ENCODE data around the gene OSBP2.
A peak's percentile ranks its signal among the peaks of the same experiment; 100 is the strongest.

Gene OSBP2

DNA sequence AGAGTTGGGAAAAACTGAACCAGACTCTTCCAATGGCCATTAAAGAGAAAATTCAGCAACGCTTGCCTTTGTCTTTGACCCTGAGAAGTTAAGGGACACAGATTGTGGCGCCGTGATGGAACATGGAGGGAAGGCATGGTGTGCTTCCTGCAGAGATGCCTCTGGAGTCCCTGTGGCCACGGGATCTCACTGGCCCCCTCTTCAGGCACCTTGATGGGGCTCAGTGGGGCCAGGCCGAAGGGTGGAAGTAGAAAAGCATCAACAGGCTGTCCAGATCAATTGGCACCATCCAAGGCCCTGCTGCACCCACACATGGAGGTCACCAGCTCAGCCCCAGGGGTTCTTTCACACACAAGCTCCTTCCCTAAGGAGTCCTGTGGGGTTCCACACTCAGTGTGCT is 231.0 kb downstream of the OSBP2 start:
- no peak for DNase-seq (ENCODE audit: low read depth in 1 of 2, low spot score in 1 of 2)

DNA sequence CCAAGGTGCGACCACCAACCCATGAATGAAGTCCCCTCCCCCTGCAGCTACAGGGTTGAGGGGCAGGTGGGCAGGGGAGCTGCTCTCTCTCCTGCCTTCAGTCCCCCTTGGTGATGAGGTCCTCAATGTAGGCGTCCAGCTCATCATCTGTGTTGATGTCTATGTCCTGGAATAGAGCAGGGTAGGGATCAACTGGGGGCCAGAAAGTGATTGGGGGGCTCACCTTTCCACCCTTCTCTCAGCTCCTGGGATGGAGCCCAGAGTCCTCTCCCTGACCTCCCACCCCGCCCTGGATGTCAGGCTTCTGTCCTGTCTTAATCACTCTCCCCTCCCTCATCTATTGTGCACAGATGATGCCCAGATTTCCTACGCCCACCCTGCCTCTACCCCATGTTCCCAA is 232.0 kb downstream of the OSBP2 start:
- no peak for DNase-seq (ENCODE audit: low read depth in 1 of 2, low spot score in 1 of 2)

- DNase-seq (ENCODE audit: low read depth in 1 of 2, low spot score in 1 of 2), result no peak
These were observed 233.1 kb downstream of the OSBP2 start for GRCh38 chr22:30927806-30928205.

GRCh38 chr22:30928401-30928800 is 233.7 kb downstream of the OSBP2 start:
- no peak for DNase-seq (ENCODE audit: low read depth in 1 of 2, low spot score in 1 of 2)

DNA sequence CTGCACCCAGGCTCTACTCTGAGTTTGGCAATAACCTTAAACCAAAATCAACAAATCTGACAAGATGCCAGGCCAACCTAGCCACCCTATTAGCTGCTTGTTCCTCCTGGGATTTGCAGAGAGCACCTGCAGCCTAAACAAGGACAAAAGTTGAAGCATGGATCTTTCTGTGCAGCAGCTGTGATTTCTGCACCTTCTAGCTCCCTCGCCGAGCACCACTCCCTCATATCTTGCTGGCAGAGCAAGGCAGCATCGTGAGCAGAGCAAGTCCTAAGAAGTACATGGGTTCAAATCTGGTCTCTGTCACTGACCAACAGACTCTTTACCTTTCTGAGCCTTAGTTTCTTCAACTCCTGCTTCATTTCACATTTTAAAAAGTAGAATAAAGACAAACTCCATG is 235.6 kb downstream of the OSBP2 start:
- no peak for DNase-seq (ENCODE audit: low read depth in 1 of 2, low spot score in 1 of 2)

GRCh38 chr22:30931541-30932300 is 237.0 kb downstream of the OSBP2 start:
- DNase-seq (ENCODE audit: low read depth in 1 of 2, low spot score in 1 of 2), result no peak

GRCh38 chr22:30932661-30933060 is 238.0 kb downstream of the OSBP2 start:
- no peak for DNase-seq (ENCODE audit: low read depth in 1 of 2, low spot score in 1 of 2)

- no peak for DNase-seq (ENCODE audit: low read depth in 1 of 2, low spot score in 1 of 2)
These were observed 238.8 kb downstream of the OSBP2 start for GRCh38 chr22:30933457-30933856.

GRCh38 chr22:30934053-30934452 is 239.4 kb downstream of the OSBP2 start:
- no peak for DNase-seq (ENCODE audit: low read depth in 1 of 2, low spot score in 1 of 2)

GRCh38 chr22:30940685-30941362 is 246.2 kb downstream of the OSBP2 start:
- DNase-seq (ENCODE audit: low read depth in 1 of 2, low spot score in 1 of 2), result peak in 1 of 2 donors; percentile 27

GRCh38 chr22:30941363-30941740 is 246.7 kb downstream of the OSBP2 start:
- DNase-seq (ENCODE audit: low read depth in 1 of 2, low spot score in 1 of 2), result no peak

DNA sequence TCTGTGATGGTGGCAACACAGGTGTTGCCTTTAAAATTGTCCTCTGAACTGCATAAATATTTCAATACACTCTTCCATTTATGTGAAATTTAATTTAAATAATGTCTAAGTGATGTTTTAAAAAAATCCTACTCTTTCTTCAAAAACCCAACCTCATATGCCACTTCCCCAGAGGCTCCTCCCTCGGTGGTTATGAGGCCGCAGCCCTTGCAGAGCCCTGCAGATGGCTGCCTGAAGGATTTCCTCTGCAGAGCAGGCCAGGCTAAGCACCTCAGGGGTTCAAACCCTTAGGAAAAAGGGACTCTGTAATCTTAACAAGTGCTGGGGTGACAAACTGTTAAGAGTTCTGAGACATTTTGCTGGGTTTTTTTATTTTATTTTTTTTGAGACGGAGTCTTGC is 248.7 kb downstream of the OSBP2 start:
- no peak for DNase-seq (ENCODE audit: low read depth in 1 of 2, low spot score in 1 of 2)

DNA sequence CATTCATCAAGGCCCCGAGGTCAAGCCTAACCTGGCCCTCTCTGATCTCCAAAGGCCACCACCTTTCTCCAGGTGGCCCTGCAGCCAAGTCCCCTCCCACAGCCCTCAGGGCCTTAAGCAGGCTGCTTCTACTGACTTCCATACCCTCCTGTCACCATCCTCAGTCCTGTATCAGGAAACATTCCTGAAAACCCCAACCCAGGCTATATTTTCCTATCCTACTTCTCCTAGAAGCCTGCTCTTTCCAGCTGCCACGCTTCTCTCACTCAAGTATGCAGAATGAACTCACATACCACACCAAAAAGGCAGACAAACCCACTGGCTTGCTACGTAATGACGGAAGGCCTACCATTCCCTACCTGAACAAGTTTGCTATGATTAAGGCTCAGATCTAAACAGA is 250.3 kb downstream of the OSBP2 start:
- no peak for DNase-seq (ENCODE audit: low read depth in 1 of 2, low spot score in 1 of 2)

DNA sequence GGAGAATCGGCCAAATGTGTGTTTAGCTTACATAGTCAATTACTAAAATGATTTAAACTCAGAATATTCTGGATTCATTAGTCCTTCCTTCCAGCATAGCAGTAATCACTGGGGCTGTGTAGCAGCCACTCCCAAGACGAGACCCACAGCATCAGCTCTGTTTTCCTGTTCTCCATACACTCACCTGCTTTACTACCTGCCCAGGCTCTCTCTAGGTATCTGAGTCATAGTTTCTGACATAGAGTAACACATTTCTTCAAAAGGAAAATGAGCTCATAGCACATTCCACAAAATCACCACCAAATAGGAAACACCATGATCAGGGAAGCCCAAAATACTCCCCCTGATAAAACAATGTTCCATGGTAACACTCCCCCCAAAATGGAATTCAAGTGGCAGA is 251.0 kb downstream of the OSBP2 start:
- DNase-seq (ENCODE audit: low read depth in 1 of 2, low spot score in 1 of 2), result no peak

- DNase-seq (ENCODE audit: low read depth in 1 of 2, low spot score in 1 of 2), result no peak
These were observed 251.7 kb downstream of the OSBP2 start for GRCh38 chr22:30946354-30946753.

- no peak for DNase-seq (ENCODE audit: low read depth in 1 of 2, low spot score in 1 of 2)
These were observed 252.6 kb downstream of the OSBP2 start for GRCh38 chr22:30947173-30947815.

DNA sequence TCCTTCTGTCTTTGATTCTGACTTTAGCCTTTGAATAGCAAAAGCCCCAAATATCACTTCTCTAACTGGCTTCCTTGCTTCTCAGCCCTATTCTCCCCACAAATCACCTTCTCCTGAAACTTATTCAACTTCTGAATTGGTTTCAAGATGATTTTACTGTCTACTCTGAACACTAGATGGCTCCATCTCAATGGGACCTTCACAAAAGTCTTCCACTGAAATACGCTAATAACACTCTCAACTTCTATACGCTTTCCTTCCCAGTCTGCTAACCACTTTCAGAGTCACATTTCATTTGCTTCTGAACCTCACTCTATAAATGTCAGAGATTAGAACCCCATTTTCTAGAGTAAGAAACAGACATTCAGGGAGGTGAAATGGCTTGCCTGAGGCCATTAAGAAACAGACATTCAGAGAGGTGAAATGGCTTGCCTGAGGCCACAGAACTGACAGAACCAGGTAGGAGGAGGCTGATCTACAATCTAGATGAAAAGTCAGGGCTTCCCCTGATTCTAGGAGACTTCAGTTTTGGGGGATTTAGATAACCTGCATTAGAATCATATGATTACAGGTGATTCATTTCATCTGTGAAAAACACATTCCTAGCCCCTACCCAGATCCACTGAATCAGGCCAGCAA is 253.3 kb downstream of the OSBP2 start:
- no peak for DNase-seq (ENCODE audit: low read depth in 1 of 2, low spot score in 1 of 2)

- DNase-seq (ENCODE audit: low read depth in 1 of 2, low spot score in 1 of 2), result no peak
These were observed 254.3 kb downstream of the OSBP2 start for GRCh38 chr22:30948930-30949342.

DNA sequence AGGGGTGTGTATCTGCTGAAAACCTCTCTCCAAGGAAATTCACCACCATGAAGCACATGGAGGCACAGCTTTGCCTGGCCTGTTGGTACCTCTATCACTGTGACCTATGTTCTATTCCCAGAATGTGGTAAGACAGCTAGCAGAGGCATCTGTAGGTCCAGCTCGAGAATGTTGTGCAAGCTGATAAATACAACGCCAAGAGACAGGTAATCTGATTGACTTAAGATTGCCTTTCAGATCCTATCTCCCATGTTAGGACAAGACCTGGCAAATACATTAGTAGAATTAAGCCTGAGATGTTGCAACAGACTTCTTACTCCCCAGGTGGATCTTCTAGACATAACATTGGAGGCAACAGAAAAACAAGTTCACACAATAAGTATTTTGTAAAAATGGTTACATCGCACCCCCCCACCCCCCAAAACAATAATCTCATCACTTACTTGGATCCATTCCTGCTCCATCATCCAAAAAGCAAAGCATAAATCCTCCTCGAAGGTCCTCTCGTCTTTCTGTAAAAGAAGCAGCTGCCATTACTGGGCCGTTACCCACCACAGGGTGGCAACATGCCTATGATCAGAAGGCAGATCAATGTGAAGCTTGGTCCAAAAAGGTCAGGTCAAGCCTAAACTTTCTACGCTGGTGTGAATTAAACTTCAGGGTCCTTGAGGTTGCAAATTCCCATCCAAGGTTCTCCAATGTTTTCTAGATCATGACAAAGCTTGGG is 255.4 kb downstream of the OSBP2 start:
- no peak for DNase-seq (ENCODE audit: low read depth in 1 of 2, low spot score in 1 of 2)

- DNase-seq (ENCODE audit: low read depth in 1 of 2, low spot score in 1 of 2), result no peak
These were observed 258.5 kb downstream of the OSBP2 start for GRCh38 chr22:30953206-30953605.

GRCh38 chr22:30955153-30955552 is 260.5 kb downstream of the OSBP2 start:
- DNase-seq (ENCODE audit: low read depth in 1 of 2, low spot score in 1 of 2), result no peak

Data from activated CD4-positive, alpha-beta T cell treated with anti-CD3 and anti-CD28 coated beads, Interleukin-2, amount 50 U/mL, for 24 hours (primary cell).